Tibial nerve (tissue), 4 donors: ENCODE data around the gene STOX1.

ENCODE experiments used
- EP300 ChIP-seq, 2 donors: sonication (generic); formaldehyde crosslinking; IDR thresholded peaks; one replicate each; pipeline ENCODE4 v1.6.1; 2017; ENCODE audit warnings: antibody characterized with exemption in 2 of 2, mild to moderate bottlenecking in 1 of 2
- TF ChIP-seq, protein P1 (sequence below), 5 experiments: fragments of 200-600 bp in 3 of 5; fragments of 450-650 bp in 2 of 5; sonication (generic) in 3 of 5; IDR thresholded peaks; one replicate each; pipeline ENCODE4 v1.5.1; 2016 to 2019; ENCODE audit warnings: antibody characterized with exemption in 5 of 5, mild to moderate bottlenecking in 3 of 5, moderate library complexity in 2 of 5

DNA sequence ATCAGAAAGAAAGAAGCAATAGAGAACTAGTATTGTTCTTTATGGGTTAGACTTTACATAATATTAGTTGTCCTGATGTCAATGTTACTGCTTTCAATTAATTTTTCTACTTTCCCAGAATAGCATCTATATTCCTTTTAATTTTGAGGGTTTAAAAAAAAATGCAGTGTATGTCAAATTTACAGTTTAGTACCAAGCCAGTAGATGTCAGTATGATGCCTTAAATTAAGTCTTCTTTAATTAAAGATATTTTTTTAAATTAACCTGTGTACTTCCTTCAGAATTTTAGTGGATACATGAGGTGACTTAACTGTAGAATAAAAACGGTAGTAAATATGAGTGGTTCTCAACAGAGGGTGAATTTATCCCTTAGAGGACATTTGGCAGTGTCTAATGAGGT lies 35.2 kb upstream of the STOX1 start:
- TF ChIP-seq, protein P1, sequence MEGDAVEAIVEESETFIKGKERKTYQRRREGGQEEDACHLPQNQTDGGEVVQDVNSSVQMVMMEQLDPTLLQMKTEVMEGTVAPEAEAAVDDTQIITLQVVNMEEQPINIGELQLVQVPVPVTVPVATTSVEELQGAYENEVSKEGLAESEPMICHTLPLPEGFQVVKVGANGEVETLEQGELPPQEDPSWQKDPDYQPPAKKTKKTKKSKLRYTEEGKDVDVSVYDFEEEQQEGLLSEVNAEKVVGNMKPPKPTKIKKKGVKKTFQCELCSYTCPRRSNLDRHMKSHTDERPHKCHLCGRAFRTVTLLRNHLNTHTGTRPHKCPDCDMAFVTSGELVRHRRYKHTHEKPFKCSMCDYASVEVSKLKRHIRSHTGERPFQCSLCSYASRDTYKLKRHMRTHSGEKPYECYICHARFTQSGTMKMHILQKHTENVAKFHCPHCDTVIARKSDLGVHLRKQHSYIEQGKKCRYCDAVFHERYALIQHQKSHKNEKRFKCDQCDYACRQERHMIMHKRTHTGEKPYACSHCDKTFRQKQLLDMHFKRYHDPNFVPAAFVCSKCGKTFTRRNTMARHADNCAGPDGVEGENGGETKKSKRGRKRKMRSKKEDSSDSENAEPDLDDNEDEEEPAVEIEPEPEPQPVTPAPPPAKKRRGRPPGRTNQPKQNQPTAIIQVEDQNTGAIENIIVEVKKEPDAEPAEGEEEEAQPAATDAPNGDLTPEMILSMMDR (IDR thresholded peaks at IDR 0.05), result peak in 1 of 5 experiments; percentile 16
- TF ChIP-seq EP300 (IDR thresholded peaks at IDR 0.05), result no peak
